NOMO-1 treated with DMSO at 0.1 percent for 48 hours (cell line): ENCODE data around the gene RNF130.
A peak's percentile ranks its signal among the peaks of the same experiment; 100 is the strongest.
"Not testable (repeated sequence)": the region's sequence is repeated elsewhere in the genome, so short reads cannot be mapped to it uniquely, and the experiment has no call there.

Experiments
- DNase-seq: peaks from one replicate; lab custom pipeline; 2025; ENCODE audit not compliant: unreplicated experiment; lab: John Stamatoyannopoulos, UW

RNF130 gene

GRCh38 chr5:180026320-180026719, 45.2 kb downstream of the RNF130 start:
- peak; percentile 42 for DNase-seq

- no peak for DNase-seq
These were observed 49.7 kb downstream of the RNF130 start for GRCh38 chr5:180021900-180022299.

GRCh38 chr5:180020176-180020575, 51.4 kb downstream of the RNF130 start:
- no peak for DNase-seq

DNA sequence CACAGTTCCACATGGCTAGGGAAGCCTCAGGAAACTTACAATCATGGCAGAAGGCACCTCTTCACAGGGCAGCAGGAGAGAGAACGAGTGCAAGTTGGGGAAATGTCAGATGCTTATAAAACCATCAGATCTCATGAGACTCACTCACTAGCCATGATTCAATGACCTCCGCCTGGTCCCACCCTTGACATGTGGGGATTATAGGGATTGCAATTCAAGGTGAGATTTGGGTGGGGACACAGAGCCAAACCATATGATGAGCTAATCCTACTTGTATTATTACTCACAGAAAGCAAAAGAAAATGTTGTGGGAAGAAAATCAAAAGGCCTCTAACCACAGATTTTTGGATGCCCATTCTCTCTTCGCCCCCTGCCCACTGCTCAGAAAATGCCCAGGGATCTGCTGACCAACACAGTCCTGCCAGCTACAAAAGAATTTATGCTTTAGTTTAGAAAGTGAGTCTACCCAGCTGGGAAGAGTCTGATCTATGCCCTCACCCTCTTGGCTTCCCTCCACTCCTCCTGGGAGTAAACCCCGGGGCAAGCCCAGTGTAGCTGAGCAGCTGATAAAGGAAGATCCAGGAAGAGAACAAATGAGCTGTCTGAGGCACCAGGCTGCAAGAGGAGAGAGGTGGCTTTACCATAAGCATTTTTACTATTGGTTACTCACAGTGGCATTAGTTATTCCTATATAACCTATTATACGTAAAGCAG, 53.1 kb downstream of the RNF130 start:
- no peak for DNase-seq

DNA sequence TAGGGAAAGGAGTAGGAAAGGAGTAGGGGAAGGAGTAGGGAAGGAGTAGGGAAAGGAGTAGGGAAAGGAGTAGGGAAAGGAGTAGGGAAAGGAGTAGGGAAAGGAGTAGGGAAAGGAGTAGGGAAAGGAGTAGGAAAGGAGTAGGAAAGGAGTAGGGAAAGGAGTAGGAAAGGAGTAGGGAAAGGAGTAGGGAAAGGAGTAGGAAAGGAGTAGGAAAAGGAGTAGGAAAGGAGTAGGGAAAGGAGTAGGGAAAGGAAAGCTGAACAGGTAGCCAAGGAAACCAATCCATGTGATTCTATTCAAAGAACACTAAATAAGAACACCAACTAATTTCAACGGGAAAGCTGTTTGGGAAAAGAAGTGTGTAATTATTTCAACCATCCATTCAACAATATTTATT, 56.0 kb downstream of the RNF130 start:
- DNase-seq: not testable (repeated sequence)

- DNase-seq: no peak
These were observed 57.9 kb downstream of the RNF130 start for GRCh38 chr5:180013678-180014077.

GRCh38 chr5:180012316-180012715, 59.2 kb downstream of the RNF130 start:
- no peak for DNase-seq

GRCh38 chr5:180010636-180011035, 60.9 kb downstream of the RNF130 start:
- no peak for DNase-seq

GRCh38 chr5:180009581-180009980, 62.0 kb downstream of the RNF130 start:
- no peak for DNase-seq

- no peak for DNase-seq
These were observed 63.1 kb downstream of the RNF130 start for GRCh38 chr5:180008433-180008832.

DNA sequence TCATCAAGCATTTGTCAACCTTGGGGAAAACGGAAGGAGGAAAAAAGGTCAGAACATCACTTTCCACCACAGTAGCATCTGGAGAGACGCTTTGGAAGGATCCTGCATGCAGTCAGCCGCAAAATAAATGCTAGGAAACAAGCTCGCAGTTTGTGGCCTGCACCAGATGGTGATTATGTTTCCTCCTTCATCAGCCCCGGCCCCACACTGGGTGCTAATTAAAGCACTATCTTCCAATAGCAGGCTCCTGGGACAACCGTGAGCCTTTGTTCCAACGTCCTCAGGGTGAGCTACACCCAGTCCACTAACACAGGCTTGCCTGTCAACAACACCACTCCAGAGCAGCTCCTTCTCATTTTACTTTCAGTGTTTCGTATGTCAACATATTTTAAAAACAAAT, 64.0 kb downstream of the RNF130 start:
- no peak for DNase-seq

GRCh38 chr5:180006141-180006540, 65.4 kb downstream of the RNF130 start:
- DNase-seq: no peak

DNA sequence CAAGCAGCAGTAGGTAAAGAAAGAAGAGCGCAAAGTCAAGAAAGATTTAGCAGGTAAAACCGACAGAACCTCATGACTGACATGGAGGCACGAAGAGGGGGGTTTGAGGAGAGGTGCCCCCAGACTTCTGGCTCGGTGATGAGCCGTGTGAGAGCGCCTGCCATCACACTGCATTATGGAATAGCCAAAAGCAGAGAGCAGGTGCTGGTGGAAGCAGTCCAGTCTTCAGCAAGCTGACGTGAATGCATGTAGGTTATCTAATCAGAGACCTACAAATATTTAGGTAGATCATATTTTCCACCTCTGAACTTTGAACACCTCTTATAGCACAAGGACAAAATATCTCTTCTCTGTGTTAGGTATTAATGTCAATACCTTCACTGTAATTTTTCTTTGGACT, 68.4 kb downstream of the RNF130 start:
- DNase-seq: no peak

DNA sequence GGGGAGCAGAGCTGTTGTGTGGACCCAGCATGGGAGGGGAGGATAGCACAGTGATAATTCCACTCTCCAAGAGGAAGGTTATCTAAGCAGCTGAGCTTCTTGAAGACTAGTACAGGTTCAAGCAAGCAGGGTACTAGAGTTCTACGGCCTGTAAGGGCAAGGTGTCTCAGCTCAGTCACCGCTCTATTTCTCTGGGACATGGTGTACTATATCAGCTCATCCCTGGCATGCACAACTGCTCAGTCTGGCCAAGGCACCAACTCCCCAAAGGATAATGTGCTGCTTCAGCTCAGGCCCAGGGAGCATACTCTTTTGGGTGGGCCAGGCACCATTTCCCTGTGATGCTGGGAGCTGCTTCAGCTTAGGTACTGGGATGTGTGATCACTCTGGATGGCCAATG, 69.8 kb downstream of the RNF130 start:
- DNase-seq: no peak

DNA sequence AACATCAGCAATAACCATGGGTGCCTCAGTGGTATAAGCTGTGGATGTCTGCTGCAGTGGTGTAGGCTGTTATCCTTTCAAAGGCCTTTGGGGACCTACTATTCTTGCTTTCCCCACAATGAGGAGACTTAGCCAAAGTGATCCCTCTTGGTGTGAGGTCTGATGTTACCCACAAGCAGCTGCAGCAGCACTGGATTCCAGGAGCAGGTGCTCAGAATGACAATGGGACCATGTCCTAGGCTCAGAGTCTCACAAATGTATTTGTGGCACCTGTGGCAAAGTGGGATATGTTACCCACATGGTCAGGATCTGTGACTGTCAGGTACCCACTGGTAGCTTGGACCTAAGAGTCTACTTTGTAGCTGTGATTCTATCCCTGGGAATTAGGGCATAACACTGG, 70.4 kb downstream of the RNF130 start:
- DNase-seq: no peak

DNA sequence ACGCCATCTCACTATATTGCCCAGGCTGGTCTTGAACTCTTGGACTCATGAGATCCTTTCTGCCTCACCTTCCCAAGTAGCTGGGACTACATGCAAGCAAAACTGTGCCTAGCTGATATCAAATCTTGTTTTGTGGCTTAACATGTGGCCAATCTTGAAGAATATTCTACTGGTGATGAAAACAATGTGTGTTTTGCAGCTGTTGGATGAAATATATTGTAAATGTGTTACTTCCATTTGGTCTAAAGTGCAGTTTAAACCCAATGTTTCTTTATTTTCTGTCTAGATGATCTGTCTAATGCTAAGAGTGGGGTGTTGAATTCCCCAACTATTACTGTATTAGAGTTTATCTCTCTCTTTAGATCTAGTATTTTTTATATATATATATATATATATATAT, 73.1 kb downstream of the RNF130 start:
- DNase-seq: no peak

DNA sequence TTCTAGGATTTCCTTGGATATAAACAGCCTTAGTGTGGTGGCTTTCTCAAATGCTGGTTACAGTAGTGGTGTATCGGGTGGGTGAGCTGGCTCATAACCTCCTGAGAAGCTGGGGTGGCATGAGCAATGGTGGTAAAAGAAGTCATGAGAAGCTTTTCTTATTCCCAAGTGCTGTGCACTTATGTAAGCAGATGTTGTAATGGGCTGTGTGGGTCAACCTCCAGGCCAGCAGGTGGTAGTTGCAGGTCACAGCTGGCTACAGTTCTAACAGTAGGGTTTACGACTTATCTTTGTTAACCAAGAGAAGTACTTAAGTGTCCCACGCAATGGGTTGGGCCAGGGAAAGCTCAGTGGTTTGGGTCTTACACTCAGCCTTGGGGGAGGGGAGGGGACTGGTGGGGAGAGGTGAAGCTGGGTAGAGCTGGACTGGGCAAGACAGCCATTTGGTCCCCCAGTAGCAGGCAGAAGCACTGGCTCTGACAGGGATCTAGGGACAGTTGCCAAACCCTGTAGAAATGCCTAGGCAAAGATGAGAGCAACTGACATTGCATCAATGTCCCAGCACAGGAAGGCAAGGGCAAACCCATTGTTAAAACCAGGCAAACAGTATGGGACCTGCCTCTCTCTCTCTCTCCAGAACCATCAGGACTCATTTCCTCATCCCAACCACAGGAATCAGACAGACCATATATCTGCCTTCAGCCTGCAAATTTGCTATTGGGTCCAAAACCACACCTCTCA, 76.8 kb downstream of the RNF130 start:
- no peak for DNase-seq

GRCh38 chr5:179992855-179993254, 78.7 kb downstream of the RNF130 start:
- not testable (repeated sequence) for DNase-seq

GRCh38 chr5:179991106-179991505, 80.5 kb downstream of the RNF130 start:
- no peak for DNase-seq

DNA sequence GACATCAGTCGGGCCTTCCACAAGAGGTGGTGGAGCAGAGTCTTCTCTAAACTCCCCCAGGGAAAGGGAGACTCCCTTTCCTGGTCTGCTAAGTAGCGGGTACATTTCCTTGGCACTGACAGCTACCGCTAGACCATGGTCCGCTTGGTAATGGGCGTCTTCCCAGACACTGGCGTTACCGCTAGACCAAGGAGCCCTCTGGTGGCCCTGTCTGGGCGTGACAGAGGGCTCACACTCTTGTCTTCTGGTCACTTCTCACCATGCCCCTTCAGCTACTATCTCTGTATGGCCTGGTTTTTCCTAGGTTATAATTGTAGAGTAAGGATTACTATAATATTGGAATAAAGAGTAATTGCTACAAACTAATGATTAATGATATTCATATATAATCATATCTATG, 81.0 kb downstream of the RNF130 start:
- DNase-seq: not testable (repeated sequence)

GRCh38 chr5:179986328-179986727, 85.2 kb downstream of the RNF130 start:
- peak; percentile 4 for DNase-seq

- DNase-seq: no peak
These were observed 89.9 kb downstream of the RNF130 start for GRCh38 chr5:179981636-179982035.

DNA sequence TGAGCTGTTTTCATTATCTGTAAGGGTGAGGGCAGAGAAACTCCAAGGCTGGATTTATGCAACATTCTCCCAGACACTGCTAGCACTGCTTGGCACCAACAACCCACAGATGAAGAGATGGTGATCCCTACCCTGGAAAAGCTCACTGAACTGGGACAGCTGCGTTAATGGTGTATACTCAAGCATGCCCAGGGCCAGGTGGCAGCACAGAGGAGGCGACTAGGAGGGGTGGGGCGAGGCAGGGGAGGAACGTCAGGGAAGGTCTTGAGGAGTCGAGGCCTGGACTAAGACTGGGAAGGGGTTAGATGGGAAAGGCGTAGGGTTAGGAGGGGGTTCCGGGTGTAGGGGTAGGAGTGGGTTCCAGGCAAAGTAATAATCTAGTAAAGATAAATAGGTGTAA, 90.8 kb downstream of the RNF130 start:
- DNase-seq: no peak
